GM23338 (cell line): ENCODE results near the gene PDE3A.

Source experiments
- CREB1 ChIP-seq: fragments of 250-450 bp; sonication (Bioruptor Pico); IDR thresholded peaks from 2 replicates; pipeline ENCODE4 v1.5.0; 2020; ENCODE audit warnings: low read depth, mild to moderate bottlenecking, moderate library complexity
- CTCF ChIP-seq, 2 experiments: fragments of 200-600 bp in 1 of 2; sonication (generic) in 1 of 2; conservative IDR thresholded peaks; 2 replicates each; pipeline versions ENCODE4 v1.5.1 to v1.6.1; 2016 to 2017; ENCODE audit warnings: antibody characterized with exemption in 2 of 2, low read depth in 2 of 2, mild to moderate bottlenecking in 2 of 2, moderate library complexity in 1 of 2
- ETS1 ChIP-seq: IDR thresholded peaks from 2 replicates; pipeline ENCODE4 v1.6.1; 2016; ENCODE audit warnings: antibody characterized with exemption
- EZH2 ChIP-seq: fragments of 200-600 bp; sonication (generic); IDR thresholded peaks from one replicate; pipeline ENCODE4 v1.8.0; 2017; ENCODE audit warnings: antibody characterized with exemption, mild to moderate bottlenecking, low read depth; ENCODE audit not compliant: unreplicated experiment
- EZH2phosphoT487 ChIP-seq: fragments of 200-600 bp; sonication (generic); IDR thresholded peaks from one replicate; pipeline ENCODE4 v1.8.1; 2018; ENCODE audit warnings: antibody characterized with exemption; ENCODE audit not compliant: unreplicated experiment
- JUNB ChIP-seq: IDR thresholded peaks from one replicate; pipeline ENCODE4 v1.6.1; 2016; ENCODE audit warnings: antibody characterized with exemption; ENCODE audit not compliant: unreplicated experiment
- NANOG ChIP-seq: IDR thresholded peaks from 2 replicates; pipeline ENCODE4 v1.6.1; 2016; ENCODE audit warnings: antibody characterized with exemption, borderline replicate concordance
- POLR2AphosphoS5 ChIP-seq: IDR thresholded peaks from 2 replicates; pipeline ENCODE4 v1.6.1; 2016; ENCODE audit warnings: antibody characterized with exemption, low read depth
- STAT1 ChIP-seq: IDR thresholded peaks from one replicate; pipeline ENCODE4 v1.6.1; 2016; ENCODE audit warnings: antibody characterized with exemption; ENCODE audit not compliant: unreplicated experiment
- ZNF114 ChIP-seq: fragments of 250-450 bp; sonication (Bioruptor Pico); IDR thresholded peaks from 2 replicates; pipeline ENCODE4 v1.5.0; 2020; ENCODE audit warnings: mild to moderate bottlenecking, moderate library complexity
- TF ChIP-seq, protein P1 (sequence below): IDR thresholded peaks from one replicate; pipeline ENCODE4 v1.6.1; 2018; ENCODE audit warnings: antibody characterized with exemption; ENCODE audit not compliant: unreplicated experiment

GRCh38 chr12:20374795-20375194, 6.5 kb downstream of the PDE3A start:
- TF ChIP-seq ETS1 (no peak), CREB1 (CRISPR knock-in tag) (no peak), NANOG (no peak), ZNF114 (CRISPR knock-in tag) (no peak), CTCF (conservative IDR thresholded peaks at IDR 0.05; ENCODE audit: low read depth in 2 of 2) (no peak), EZH2phosphoT487 (no peak), EZH2 (no peak), POLR2AphosphoS5 (no peak), JUNB (no peak), STAT1 (no peak)
- TF ChIP-seq, protein P1, sequence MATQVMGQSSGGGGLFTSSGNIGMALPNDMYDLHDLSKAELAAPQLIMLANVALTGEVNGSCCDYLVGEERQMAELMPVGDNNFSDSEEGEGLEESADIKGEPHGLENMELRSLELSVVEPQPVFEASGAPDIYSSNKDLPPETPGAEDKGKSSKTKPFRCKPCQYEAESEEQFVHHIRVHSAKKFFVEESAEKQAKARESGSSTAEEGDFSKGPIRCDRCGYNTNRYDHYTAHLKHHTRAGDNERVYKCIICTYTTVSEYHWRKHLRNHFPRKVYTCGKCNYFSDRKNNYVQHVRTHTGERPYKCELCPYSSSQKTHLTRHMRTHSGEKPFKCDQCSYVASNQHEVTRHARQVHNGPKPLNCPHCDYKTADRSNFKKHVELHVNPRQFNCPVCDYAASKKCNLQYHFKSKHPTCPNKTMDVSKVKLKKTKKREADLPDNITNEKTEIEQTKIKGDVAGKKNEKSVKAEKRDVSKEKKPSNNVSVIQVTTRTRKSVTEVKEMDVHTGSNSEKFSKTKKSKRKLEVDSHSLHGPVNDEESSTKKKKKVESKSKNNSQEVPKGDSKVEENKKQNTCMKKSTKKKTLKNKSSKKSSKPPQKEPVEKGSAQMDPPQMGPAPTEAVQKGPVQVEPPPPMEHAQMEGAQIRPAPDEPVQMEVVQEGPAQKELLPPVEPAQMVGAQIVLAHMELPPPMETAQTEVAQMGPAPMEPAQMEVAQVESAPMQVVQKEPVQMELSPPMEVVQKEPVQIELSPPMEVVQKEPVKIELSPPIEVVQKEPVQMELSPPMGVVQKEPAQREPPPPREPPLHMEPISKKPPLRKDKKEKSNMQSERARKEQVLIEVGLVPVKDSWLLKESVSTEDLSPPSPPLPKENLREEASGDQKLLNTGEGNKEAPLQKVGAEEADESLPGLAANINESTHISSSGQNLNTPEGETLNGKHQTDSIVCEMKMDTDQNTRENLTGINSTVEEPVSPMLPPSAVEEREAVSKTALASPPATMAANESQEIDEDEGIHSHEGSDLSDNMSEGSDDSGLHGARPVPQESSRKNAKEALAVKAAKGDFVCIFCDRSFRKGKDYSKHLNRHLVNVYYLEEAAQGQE, result no peak
